Measurements from ENCODE around the gene POMGNT1.

- TF ChIP-seq, protein P1, sequence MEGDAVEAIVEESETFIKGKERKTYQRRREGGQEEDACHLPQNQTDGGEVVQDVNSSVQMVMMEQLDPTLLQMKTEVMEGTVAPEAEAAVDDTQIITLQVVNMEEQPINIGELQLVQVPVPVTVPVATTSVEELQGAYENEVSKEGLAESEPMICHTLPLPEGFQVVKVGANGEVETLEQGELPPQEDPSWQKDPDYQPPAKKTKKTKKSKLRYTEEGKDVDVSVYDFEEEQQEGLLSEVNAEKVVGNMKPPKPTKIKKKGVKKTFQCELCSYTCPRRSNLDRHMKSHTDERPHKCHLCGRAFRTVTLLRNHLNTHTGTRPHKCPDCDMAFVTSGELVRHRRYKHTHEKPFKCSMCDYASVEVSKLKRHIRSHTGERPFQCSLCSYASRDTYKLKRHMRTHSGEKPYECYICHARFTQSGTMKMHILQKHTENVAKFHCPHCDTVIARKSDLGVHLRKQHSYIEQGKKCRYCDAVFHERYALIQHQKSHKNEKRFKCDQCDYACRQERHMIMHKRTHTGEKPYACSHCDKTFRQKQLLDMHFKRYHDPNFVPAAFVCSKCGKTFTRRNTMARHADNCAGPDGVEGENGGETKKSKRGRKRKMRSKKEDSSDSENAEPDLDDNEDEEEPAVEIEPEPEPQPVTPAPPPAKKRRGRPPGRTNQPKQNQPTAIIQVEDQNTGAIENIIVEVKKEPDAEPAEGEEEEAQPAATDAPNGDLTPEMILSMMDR (IDR thresholded peaks at IDR 0.05), result no peak
- no peak for TF ChIP-seq POLR2A (IDR thresholded peaks at IDR 0.05)
Observed at GRCh38 chr1:46242918-46243317, 44.7 kb upstream of the POMGNT1 start.

All from esophagus squamous epithelium (tissue), 4 donors.